ENCODE measurements around the gene E2F8. TPM values are rescaled to one million over a fixed set of nuclear protein-coding genes. Genes with fewer than 3 reads are reported as not detected.

E2F8 gene
- total and polyA plus RNA-seq, 2 donors (not counting 1 experiment from before 2014, with no cell fraction given), result 0.22 to 0.24 TPM

DNA sequence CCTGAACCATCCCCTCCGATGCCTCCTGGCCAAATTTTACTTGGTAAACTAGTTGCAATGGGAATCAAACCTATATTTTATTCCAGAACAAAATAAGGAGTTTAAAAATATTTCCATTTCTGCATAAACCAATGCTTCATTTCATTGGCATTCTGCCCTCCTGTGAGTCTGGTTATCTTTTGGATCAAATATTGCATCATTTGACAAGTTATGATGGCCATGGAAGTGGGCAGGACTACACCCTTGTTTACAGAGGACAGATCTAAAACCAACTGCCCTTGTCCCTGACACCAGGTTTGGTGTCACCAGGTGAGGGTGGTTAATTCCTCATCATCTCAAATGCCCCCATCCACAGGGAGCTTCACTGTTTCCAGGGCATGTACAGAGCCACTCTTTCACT lies 28.2 kb upstream of the E2F8 start:
- no peaks in the 10 kb centered on the region for H3K4me1 Mint-ChIP-seq
- H3K4me3 Mint-ChIP-seq, result no peak overlapping the region
- H3K27me3 Mint-ChIP-seq, result peaks cover 44% of the 10 kb centered on the region
- H3K4me1 ChIP-seq (ENCODE audit: control insufficient read depth in 2 of 2, insufficient read depth in 2 of 2, low read length in 2 of 2), result no peaks in the 10 kb centered on the region
- no peak overlapping the region for H3K27ac ChIP-seq (ENCODE audit: low read length in 2 of 2)
- no peaks in the 10 kb centered on the region for H4K20me1 ChIP-seq (ENCODE audit: control insufficient read depth, insufficient read depth, low read length, poor library complexity, severe bottlenecking)
- H3K9ac ChIP-seq (ENCODE audit: low read length), result no peak overlapping the region
- H3K4me2 ChIP-seq (replicated peaks; ENCODE audit: low read depth, low read length, poor library complexity, severe bottlenecking), result no peak overlapping the region
- H2AFZ ChIP-seq (ENCODE audit: insufficient read depth, low read depth, low read length, poor library complexity, severe bottlenecking), result no peak overlapping the region
- no peak for TF ChIP-seq EZH2 (IDR thresholded peaks at IDR 0.05; ENCODE audit: borderline replicate concordance, insufficient read depth, low read depth, low read length, poor library complexity, severe bottlenecking)
- TF ChIP-seq, protein P1, sequence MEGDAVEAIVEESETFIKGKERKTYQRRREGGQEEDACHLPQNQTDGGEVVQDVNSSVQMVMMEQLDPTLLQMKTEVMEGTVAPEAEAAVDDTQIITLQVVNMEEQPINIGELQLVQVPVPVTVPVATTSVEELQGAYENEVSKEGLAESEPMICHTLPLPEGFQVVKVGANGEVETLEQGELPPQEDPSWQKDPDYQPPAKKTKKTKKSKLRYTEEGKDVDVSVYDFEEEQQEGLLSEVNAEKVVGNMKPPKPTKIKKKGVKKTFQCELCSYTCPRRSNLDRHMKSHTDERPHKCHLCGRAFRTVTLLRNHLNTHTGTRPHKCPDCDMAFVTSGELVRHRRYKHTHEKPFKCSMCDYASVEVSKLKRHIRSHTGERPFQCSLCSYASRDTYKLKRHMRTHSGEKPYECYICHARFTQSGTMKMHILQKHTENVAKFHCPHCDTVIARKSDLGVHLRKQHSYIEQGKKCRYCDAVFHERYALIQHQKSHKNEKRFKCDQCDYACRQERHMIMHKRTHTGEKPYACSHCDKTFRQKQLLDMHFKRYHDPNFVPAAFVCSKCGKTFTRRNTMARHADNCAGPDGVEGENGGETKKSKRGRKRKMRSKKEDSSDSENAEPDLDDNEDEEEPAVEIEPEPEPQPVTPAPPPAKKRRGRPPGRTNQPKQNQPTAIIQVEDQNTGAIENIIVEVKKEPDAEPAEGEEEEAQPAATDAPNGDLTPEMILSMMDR (IDR thresholded peaks at IDR 0.05), result no peak
- no peaks in the 10 kb centered on the region for H3K9me3 ChIP-seq (ENCODE audit: control extremely low read depth in 1 of 3, control insufficient read depth in 2 of 3, insufficient read depth in 1 of 3, low read length in 2 of 3)
- no peaks in the 10 kb centered on the region for H3K79me2 ChIP-seq (ENCODE audit: control insufficient read depth, insufficient read depth, low read length)
- WGBS (ENCODE audit: insufficient coverage), result no CpG with 5 or more reads among the region's 1 CpG
- intact Hi-C loops (cut with micrococcal nuclease), result no loop called here
- H3K9me3 Mint-ChIP-seq (ENCODE audit: insufficient read depth), result no peaks in the 10 kb centered on the region
- peaks cover 0 to 9% (median 3%) of the 10 kb centered on the region in 4 experiments for H3K27me3 ChIP-seq (replicated peaks in 1 of 4; ENCODE audit: control extremely low read depth in 1 of 4, control insufficient read depth in 3 of 4, insufficient read depth in 4 of 4, low read length in 3 of 4)
- H3K27ac Mint-ChIP-seq, result no peak overlapping the region
- DNase-seq (no peak), ATAC-seq (ENCODE audit: low read depth) (no peak)
- no peaks in the 10 kb centered on the region for H3K36me3 ChIP-seq (replicated peaks in 1 of 2; ENCODE audit: control extremely low read depth in 1 of 2, control insufficient read depth in 1 of 2, extremely low read depth in 1 of 2, insufficient read depth in 2 of 2, low read length in 1 of 2)
- ChIA-PET POLR2A (no interaction called here), CTCF (interaction anchor here (1.1 kb wide), 1 partner anchor 9 kb away, joined by 5 read pairs; no protein-coding TSS in a partner anchor)
- no peak overlapping the region for H3K4me3 ChIP-seq (ENCODE audit: control extremely low read depth in 1 of 5, extremely low read depth in 1 of 5, insufficient read depth in 1 of 5, low read depth in 2 of 5, low read length in 4 of 5)

DNA sequence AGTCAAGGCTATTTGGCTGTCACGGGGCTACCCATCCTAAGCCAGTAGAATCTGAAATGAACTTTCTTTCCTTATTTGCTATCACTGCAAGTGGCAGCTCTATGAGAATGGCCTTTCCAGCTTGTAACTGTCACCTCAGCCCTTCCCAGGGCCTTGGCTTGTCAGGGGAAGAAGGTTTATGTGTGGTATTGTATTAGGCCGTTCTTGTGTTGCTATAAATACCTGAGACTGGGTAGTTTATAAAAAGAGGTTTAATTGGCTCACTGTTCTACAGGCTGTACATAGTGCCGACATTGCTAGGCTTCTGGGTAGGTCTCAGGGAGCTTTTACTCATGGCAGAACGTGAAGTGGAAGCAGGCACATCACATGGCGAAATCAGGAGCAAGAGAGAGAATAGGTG lies 26.8 kb upstream of the E2F8 start:
- Mint-ChIP-seq H3K4me1 (no peaks in the 10 kb centered on the region), H3K9me3 (ENCODE audit: insufficient read depth) (no peaks in the 10 kb centered on the region), H3K4me3 (no peak overlapping the region), H3K27ac (no peak overlapping the region), H3K27me3 (peaks cover 47% of the 10 kb centered on the region)
- Histone ChIP-seq H3K36me3 (replicated peaks in 1 of 2; ENCODE audit: control extremely low read depth in 1 of 2, control insufficient read depth in 1 of 2, extremely low read depth in 1 of 2, insufficient read depth in 2 of 2, low read length in 1 of 2) (no peaks in the 10 kb centered on the region), H3K9me3 (ENCODE audit: control extremely low read depth in 1 of 3, control insufficient read depth in 2 of 3, insufficient read depth in 1 of 3, low read length in 2 of 3) (no peaks in the 10 kb centered on the region), H2AFZ (ENCODE audit: insufficient read depth, low read depth, low read length, poor library complexity, severe bottlenecking) (no peak overlapping the region), H3K4me3 (ENCODE audit: control extremely low read depth in 1 of 5, extremely low read depth in 1 of 5, insufficient read depth in 1 of 5, low read depth in 2 of 5, low read length in 4 of 5) (no peak overlapping the region), H3K4me1 (ENCODE audit: control insufficient read depth in 2 of 2, insufficient read depth in 2 of 2, low read length in 2 of 2) (no peaks in the 10 kb centered on the region), H3K27ac (ENCODE audit: low read length in 2 of 2) (no peak overlapping the region), H3K4me2 (replicated peaks; ENCODE audit: low read depth, low read length, poor library complexity, severe bottlenecking) (no peak overlapping the region), H4K20me1 (ENCODE audit: control insufficient read depth, insufficient read depth, low read length, poor library complexity, severe bottlenecking) (no peaks in the 10 kb centered on the region), H3K27me3 (replicated peaks in 1 of 4; ENCODE audit: control extremely low read depth in 1 of 4, control insufficient read depth in 3 of 4, insufficient read depth in 4 of 4, low read length in 3 of 4) (peaks cover 0 to 9% (median 3%) of the 10 kb centered on the region in 4 experiments), H3K79me2 (ENCODE audit: control insufficient read depth, insufficient read depth, low read length) (no peaks in the 10 kb centered on the region), H3K9ac (ENCODE audit: low read length) (no peak overlapping the region)
- intact Hi-C loops (cut with micrococcal nuclease), result no loop called here
- DNase-seq, result no peak
- ChIA-PET POLR2A (no interaction called here), CTCF (interaction anchor here (2.0 kb wide), 1 partner anchor 9 kb away, joined by 6 read pairs; no protein-coding TSS in a partner anchor)
- 100% methylated on average over 4 of the region's 5 CpGs for WGBS (ENCODE audit: insufficient coverage)
- no peak for ATAC-seq (ENCODE audit: low read depth)
- TF ChIP-seq, protein P1 (IDR thresholded peaks at IDR 0.05), result no peak
- TF ChIP-seq EZH2 (IDR thresholded peaks at IDR 0.05; ENCODE audit: borderline replicate concordance, insufficient read depth, low read depth, low read length, poor library complexity, severe bottlenecking), result no peak

All from B cell (primary cell).